MV-4-11 (cell line): Measurements from ENCODE around the gene APH1B.

ENCODE experiments used
- DNase-seq: peaks from one replicate; lab custom pipeline; 2025; lab: John Stamatoyannopoulos, UW

APH1B gene

DNA sequence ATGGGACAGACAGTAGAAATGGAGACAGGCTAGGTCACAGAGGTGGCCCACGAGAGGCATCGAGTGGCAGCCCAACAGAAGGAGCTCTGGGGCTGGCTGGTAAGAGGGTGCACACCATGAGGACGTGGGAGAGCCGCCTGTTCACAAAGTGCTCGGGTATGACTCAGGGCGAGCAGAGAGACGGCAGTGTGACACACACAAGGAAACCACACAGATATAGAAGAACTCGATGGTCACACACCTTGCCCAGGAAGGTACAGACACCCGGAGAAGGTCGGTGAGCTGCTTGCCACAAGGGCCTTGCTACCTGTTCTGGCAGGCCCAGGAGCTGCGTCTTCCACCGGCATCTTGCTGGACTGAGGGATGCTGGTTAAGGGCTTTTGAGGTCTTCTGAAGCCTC lies 54.1 kb downstream of the APH1B start:
- no peak for DNase-seq

GRCh38 chr15:63332367-63333124 lies 55.1 kb downstream of the APH1B start:
- DNase-seq: no peak

- DNase-seq: no peak
These were observed 57.4 kb downstream of the APH1B start for GRCh38 chr15:63334821-63335220.

- no peak for DNase-seq
These were observed 58.3 kb downstream of the APH1B start for GRCh38 chr15:63335543-63336240.

- DNase-seq: no peak
These were observed 59.6 kb downstream of the APH1B start for GRCh38 chr15:63337046-63337445.

DNA sequence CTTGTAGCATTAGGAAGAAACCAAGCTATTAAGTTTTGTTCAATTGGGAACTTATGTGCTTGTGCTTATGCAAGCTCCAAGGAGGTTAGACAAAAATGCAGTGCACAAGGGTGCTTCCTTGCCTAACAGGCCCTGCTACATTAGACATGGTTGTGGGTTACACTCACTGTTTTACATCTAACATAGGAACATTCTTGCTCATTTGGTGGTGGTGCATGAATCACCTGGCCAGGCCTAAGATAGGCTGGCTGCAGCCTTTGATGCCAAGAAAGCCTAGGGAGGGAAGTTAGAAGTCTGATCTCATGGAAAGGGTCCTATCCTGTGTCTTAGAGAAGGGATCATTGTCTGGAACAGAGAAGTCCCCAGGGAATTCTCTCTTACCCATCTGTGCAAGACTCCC lies 60.8 kb downstream of the APH1B start:
- DNase-seq: no peak

- DNase-seq: no peak
These were observed 61.8 kb downstream of the APH1B start for GRCh38 chr15:63339006-63339766.

- DNase-seq: no peak
These were observed 62.4 kb downstream of the APH1B start for GRCh38 chr15:63339836-63340235.

GRCh38 chr15:63340353-63340752 lies 62.9 kb downstream of the APH1B start:
- DNase-seq: no peak

GRCh38 chr15:63340878-63341277 lies 63.5 kb downstream of the APH1B start:
- no peak for DNase-seq

- no peak for DNase-seq
These were observed 64.5 kb downstream of the APH1B start for GRCh38 chr15:63341898-63342297.

DNA sequence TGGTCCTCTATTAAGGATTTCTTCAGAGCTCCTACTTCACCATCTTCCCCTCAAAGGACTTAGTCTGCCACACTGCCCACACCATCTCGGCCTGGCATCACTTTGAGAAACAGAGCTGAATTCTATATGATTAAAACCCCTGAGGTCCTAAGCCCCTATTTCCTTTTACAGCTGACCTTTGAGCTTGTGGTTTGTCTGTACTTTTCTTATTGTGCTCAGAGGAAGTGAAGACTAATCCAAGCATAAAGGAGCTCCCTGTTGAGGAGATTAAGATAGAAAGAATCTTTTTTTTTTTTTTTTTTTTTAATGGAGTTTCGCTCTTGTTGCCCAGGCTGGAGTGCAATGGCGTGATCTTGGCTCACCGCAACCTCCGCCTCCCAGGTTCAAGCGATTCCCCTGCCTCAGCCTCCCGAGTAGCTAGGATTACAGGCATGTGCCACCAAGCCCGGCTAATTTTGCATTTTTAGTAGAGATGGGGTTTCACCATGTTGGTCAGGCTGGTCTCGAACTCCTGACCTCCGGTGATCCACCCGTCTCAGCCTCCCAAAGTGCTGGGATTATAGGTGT lies 65.7 kb downstream of the APH1B start:
- DNase-seq: peak; percentile 90

DNA sequence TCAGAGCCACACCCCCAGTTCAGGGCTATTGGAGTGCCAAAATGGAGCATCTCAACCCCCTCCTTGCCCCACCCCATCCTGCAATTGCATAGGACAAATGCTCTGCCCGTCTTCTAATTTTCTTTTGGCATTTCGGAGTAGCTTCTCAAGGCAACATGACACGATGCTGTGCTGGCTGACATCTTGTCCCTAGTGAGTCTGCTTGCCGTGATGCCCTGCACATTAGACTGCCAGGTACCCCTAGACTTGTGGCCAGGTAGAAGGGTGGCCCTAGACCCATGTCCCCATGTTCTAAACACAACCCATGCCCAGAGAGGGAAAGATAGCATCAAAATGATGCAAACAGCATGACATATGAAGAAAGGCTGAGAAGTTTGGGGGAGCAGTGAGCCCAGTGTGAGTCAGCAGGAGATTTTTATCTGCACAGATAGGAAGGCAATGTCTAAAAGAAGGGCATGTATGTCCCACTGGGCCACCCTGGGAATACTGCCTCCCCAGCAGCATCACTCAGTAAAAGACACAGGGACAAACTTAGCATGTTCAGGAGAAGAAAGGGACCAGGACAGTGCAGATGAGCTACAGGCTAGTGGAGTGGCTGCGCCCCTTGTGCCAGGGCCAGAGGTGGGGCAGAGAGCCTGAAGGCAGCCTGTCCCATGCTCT lies 67.5 kb downstream of the APH1B start:
- DNase-seq: no peak

DNA sequence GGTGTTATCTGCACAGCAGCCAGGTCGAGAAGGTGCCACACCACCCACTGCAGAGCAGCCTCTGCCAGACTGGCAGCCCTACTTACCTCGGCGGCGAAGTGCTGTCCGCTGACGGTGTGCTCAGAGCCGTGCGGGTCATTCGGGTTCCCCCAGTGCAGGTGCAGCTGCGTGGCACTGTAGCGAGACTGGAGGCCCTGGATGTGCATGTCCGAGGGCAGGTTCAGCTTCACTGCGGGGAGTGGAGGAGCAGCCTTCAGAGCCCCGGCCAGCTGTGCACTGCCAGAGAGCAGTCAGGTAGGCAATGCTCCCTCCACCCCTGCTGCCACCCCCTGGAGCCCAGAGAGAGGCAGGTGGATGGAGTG lies 68.0 kb downstream of the APH1B start:
- DNase-seq: no peak

DNA sequence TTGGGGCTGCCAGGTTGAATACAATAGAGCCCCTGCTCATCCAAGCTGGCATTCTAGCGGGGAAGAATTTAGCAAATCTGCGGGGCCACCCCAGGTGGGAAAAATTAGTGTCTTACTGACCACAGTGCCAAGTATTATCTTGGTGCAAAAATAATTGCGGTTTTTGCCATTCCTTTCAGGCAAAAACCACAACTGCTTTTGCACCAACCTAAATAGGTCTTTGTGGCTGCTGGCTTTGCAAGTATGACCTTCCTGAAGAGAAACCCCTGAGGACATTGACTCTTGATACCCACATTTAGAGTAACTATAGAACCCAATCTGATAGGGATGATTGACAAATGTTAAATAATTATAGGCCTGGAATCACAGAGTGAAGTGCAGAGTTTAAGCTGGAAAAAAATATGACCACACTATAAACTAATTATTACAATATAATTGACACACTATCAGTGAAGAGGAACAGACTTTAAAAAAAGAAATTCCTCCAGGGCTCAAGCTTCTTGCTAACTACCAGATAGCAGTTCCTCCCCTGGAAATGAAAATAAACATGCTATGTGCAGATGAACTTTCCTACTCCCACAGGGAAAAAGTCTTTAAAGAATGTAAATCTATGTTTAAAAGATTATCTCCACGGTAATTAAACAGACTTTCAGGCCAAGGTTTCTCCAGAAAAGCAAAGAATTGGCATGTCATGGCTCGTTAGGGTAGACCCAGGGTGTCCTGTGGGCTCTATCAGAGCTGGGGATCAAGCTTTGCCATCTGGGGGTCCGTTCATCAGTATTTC lies 69.9 kb downstream of the APH1B start:
- DNase-seq: no peak

DNA sequence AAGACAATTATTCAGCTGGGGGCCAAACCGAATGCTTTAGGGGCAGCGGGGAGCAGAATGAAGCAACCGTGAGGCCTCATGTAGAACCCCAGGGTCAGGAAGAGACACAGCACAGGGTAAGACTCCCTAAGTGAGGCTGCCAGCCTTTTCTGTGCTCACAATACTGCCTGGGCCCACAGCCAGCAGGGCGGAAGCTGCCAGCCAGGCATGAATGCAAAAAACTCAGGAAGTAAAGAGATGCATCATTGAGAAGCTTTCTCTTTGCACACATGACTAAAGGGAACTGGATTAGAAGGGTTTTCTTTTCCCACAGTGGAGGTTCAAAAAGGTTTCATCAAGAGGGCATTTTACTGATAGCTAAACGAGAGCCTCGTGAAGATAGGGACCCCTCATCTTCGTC lies 71.0 kb downstream of the APH1B start:
- peak; percentile 84 for DNase-seq

- DNase-seq: no peak
These were observed 71.8 kb downstream of the APH1B start for GRCh38 chr15:63349156-63349555.

DNA sequence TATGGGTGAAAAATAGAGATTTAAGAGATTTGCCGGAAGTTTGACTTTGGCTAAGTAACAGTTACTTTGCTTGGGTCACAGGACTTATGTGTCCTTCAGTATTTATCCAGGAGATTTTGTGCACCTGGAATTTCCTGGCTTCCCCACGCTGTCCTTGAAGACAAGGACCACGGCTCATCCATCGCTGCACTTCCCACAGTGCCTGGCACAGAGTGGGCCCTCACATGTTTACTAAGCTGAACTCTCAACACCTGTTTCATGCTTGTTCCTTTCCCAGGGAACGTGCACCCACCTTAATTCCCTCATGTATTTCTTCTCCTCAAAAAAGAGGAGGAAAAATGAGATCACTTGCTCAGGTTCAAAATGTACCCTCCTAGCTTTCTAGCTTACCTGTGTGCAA lies 72.2 kb downstream of the APH1B start:
- no peak for DNase-seq

DNA sequence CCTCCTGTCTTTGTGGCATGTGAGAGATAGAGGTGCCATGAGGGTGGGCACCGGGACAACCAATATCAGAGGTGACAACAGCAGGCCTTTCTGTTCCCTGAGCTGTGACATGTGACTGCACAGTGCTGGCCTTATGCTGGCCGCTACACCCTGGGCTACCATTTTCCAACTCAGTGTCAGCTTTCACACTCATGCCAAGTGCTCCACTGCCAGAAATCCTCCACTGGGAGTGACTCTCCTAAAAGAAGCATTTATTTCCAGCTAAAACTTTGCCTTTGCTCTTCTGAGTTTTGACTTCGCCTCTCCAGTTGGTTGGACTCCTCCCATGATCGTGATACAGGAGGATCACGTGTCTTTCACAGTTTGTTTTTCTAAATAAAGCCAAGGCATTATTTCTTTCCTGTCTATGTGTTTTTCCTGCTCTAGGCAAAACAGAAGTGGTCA lies 72.8 kb downstream of the APH1B start:
- DNase-seq: no peak

DNA sequence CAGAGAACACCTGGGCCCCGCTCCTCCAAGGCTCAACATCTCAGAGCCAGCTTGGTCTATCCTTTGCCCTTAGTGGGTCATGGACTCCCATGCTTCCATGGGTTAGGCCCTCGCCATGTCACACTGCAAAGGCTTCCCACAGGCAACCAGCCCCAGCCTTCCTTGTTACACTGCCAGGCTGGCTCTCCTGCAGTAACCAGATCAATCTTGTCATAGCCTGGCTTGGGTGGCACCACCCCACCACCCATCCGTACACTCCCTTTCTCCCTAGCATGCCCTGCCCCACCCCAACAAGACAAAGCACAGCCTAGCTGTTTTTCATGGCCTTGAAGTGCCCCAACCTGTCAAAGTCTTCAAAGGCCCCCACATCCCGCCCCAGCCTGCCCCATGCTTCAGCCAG lies 73.8 kb downstream of the APH1B start:
- DNase-seq: no peak

DNA sequence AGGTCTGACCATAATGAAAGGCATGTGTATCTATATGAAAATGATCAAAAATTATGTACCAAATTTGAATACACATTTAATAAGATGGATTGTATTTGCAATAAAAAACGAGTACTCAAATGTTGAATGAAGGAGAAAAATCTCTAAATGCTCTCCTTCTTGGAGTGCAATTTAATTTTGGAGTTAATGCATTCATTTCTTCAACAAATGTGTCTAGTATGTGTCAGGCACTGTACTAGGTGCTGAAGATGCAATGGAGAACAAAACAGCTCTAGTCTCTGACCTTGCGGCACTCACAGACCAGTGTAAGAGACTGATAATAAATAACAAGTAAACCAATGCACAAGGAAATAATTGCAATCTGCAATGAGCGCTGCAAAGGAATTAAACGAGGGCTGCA lies 75.4 kb downstream of the APH1B start:
- DNase-seq: no peak
